Femur (tissue), 1 donor: ENCODE measurements around the gene C10orf88.
"Not testable (repeated sequence)": the region's sequence is repeated elsewhere in the genome, so short reads cannot be mapped to it uniquely, and the experiment has no call there.

Source experiments
- DNase-seq: peaks from one replicate; pipeline ENCODE4 v3.0.0-alpha.2; 2017

Gene C10orf88

DNA sequence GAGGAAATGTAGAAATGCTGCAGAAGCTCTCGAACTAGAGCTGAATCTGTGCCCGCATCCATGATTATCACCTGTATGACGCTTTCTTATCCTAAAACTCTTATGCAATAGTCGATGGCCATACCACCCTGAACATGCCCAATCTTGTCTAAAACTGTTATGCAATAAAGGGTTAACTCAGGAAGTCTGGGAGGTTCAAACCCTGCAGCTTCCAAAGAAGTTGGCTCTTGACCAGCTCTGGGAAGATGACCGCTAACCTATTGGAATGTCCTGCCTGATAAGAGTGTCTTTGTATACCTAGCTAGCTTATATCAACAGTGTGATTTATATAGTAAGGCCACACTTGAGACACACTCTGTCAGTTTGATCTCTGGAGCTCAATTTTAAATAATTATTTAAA, 3.4 kb upstream of the C10orf88 start:
- no peak for DNase-seq

DNA sequence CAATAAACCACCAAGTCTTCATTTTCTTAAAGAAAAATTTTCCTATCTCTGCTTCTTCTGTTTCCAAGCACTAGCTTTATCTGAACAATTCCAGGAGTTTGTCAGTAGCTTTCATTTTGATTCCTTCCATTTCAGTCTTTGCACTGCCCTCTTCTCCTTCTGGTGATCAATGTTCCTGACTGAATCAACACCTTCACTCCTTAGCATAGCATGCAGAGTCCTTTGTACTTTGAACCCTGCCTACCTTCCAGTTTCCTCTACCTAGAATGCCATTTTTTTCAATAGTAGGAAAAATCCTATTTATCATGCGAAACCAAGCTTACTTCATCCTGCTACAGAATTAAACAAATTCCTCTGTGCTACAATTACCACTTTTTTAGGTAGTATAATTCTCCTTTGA, 1.9 kb upstream of the C10orf88 start:
- no peak for DNase-seq

DNA sequence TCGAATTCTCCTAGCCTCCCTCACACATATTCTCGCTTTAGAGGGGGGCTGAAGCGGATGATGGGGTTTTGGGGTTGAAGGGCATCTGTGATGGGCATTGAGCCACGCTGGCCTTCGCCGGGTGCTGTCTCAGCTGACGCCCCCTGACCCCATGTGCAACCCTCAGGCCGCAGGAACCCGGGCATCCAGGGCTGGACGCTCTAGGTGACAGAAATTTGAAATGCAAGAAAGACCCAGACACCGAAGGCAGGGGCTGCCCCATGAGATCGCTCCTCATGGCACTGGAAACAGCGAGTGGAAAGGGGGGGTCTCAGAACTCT, 664 bp upstream of the C10orf88 start:
- DNase-seq: no peak

DNA sequence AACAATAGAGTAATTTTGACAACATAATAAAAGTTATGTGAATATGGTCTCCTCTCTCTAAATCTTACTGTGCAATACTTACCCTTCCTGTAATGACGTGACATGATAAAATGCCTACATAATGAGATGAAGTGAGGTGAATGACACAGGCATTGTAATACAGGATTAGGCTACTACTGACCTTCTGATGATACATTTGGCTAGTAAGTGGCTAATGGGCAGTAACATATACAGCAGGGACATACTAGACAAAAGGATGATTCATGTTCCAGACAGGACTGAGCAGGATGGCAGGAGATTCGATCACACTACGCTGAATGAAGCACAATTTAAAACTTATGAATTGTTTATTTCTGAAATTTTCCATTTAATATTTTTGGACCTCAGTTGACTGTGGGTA, 4.7 kb downstream of the C10orf88 start:
- no peak for DNase-seq

DNA sequence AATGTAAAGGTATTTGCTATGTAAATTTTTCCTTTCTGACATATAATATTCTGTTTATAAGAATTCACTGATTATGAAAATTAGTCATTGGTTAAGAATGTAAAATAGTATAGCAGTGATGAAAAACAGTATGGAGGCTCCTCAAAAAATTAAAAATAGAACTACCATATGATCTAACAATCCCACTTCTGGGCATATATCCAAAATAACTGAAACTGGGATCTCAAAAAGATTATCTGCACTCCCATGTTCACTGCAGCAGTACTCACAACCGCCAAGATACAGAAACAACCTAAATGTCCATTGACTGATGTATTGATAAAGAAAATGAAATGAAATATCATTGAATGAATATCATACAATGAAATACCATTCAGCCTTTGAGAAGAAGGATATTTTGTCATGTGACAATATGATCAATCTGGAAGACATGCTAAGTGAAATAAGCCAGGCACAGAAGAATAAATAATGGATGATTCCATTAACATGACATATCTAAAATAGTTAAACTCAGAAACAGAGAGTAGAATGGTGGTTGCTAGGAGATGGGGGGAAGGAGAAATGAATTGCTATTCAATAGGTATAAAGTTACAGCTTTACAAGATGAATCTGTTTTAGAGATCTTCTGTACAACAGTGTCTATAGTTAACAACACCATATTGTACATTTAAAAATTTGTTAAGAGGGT, 14.0 kb downstream of the C10orf88 start:
- DNase-seq: no peak

DNA sequence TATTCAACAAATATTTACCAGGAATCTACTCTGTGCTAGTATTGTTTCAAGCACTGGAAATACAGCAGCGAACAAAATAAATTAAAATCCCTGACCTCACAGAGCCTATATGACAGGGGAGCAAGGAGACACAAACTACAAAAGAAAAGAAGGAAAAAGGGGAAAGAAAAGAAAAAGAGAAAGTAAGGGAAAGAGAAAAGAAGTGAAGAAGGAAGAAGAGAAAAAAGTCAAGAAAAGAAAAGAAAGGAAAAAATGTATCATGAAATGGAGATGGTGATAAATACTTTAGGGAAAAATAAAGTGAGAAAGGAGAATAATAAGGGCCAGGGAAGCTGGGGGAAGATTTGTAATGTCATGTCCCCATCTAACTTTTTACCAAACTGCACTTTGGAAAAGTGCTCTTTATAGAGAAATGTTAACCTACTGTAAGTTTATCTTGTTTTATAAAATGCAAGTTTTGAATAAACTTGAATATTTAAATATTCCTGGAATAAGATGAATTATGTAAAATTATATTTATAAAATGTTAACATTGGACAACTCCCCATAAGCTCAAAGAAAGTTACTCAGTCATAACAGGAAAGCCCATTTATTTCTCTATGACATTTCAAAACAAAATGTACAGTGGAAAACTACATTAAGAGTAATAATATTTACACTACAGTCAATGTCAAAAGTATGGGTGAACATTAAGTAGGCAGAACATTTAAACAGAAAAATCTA, 14.7 kb downstream of the C10orf88 start:
- DNase-seq: no peak

DNA sequence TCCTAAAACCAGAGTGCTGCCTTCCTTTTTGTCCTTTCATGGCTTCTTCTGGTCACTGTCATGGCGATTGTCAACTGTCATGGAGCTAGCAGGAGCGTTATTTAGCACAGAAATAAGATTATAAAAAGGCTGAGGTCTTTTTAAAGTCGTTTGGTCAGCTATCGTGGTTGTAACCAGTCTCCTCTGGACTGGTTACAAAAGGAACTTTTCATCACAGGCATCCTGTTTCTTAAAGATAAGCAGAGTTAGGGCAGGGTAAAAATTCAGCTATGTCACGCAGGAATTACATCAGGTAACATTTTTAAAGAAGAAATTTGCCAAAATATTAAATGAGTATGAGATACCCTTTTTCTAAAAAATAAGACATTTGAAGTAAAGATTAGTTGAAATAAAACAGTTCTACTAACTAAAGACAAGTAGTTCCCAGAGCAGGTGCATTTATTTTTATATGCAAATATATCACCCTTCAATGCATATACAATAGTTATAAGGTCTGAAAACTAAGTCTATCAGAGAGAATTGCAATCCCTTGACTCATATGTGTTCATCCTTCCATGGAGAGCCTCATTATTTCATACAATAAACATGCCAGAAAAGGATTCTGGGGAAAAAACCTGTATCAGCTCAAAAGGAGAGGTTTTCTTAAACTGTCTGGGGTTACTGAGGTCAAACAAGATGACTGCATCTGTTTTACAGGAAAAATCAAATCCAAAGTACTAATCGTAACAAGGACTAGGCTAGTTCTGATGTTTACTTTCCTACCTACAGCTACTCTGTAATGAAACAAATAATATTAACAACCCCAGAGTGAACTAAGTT, 22.7 kb downstream of the C10orf88 start:
- DNase-seq: no peak

DNA sequence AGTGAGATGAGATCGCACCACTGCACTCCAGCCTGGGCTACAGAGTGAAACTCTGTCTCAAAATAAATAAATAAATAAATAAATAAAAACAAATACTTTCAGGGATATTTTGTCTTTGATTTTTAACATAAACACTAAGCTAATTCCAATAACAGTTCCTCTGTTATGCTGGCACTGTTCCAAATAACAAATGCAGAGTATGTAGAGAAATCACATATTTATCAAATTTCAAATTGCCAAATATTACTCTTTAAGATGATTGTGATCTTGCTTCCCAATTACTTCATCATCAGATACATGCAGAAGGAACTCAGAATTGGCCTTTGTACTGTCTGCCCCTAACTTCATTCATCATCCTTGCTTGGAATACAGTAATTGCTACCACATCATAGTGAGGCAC, 23.9 kb downstream of the C10orf88 start:
- DNase-seq: no peak

DNA sequence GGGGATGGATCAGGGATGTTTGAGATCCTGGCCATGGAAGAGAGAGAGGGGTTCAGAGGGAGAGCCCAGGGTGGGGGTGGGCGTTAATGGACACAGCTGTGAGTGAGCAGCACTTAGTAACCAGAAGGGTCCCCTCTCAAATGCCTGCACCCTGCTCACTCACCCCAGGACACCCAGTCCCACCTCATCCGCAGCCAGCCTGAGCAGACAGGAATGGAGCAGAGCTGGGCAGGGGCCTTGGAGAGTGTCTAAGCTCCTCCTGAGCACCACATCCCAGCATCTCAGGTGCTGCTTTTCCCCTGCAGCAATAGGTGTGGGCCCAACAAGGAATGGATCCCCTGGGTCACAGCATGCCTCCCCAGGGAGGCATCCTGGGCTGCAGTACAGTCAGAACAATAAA, 38.3 kb downstream of the C10orf88 start:
- no peak for DNase-seq

DNA sequence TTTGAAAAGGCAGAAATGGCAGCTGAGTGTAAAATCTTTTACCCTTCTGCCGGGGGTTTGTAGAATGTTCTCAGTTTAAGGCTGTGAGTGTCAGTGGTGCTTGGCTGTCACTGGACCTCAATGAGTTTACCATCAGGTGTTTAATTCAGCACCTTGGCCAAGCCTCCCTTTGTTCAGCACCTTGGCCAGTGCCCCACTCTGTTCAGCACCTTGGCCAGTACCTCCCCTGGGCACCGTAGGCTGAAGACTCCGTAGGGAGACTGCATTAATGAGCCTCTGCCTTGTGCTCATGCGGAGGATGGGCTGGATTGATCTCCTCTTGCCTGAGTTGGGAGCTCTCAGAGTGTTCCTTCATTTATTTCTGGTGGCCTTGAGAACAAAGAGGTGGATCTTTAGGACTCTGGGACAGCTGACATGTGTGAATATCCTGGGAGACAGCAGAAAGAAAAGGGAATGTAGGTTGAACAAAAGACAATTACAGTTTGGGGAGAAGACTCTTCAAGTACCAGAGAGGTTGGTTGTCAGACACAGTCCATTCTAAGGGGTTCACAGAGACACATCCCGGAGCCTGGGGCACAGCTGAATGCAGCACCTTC, 42.0 kb downstream of the C10orf88 start:
- DNase-seq: peak; percentile 50

DNA sequence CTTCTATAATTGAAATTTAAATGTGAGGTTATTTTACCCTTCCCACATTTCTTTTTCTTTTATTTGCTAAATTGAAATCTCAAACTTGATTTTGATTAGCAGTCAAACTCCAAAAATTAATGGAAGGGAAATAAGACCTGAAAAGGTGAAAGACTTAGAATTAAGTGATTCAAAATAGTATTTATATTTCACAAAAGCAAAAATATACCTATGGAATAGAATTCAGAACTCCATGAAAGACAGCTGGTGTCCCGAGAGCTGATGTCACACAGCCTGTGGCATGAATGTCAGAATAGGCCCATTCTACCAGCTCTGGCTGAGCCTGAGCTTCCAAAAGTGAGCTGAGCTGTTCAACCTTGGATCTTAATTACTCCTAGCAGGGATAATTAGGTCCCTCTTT, 43.7 kb downstream of the C10orf88 start, which contains the start of gene FAM24A:
TSS of gene FAM24A (plus strand) at position 301 of the 400 bp plus-strand sequence. CDS start 1,025 bp downstream, outside the sequence.
- no peak for DNase-seq

DNA sequence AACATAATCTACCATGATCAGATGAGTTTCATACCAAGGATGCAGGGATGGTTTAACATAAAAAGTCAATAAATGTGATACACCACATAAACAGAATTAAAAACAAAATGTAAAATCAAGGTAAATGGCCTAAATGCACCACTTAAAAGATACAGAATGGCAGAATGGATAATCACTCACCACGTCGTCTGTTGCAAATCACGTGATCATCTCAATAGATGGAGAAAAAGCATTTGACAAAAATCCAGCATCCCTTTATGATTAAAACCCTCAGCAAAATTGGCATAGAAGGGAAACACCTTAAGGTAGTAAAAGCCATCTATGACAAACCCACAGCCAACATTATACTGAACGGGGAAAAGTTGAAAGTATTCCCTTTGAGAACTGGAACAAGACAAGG, 50.2 kb downstream of the C10orf88 start:
- DNase-seq: not testable (repeated sequence)

DNA sequence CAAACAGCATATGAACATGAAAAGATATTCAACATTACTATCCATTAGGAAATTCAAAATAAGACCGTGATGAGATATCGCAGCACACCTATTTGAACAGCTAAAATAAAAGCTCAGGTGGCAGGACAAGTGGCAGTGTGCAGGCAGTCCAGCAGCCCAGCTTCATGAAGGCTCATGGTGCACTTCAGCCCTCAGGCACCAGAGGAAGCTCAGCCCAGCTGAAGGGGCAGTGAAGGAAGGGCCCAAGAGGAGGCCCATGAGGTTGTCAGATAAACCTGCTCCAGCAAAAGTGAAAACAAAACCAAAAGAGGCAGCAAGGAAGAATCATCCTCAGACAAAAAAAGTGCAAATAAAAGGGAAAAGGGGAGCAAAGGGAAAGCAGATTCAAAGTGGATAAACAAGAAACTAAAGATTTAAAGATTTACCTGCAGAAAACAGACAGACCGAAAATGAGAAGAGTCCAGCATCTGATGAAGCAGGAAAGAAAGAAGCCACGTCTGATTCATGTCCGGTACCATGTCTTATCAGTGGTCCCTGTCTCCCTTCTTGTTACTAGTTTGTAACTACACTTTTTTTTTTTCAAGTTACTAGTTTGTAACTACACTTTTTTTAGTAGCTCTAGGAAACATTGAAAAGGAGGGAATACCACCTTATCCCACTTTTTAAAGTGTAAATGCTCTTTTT, 59.6 kb downstream of the C10orf88 start:
- DNase-seq: no peak

DNA sequence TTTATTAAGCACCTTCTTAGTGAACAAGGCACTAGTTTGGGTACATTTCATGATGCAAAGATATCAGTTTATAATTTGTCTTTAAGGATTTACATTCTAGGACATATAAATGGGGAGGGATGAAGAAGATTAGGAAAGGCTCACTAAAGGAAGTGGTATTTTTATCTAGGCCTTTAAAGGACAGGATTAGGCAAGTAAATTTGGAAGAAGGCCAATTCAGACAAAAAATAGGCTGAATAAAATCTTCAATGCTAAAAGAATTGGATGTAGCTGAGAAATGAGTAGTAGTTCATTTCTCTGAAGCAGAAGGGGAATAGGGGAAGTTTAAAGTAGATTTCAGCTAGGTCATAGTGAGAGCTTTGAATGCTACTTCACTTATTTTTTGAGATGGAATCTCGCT, 69.9 kb downstream of the C10orf88 start:
- no peak for DNase-seq

DNA sequence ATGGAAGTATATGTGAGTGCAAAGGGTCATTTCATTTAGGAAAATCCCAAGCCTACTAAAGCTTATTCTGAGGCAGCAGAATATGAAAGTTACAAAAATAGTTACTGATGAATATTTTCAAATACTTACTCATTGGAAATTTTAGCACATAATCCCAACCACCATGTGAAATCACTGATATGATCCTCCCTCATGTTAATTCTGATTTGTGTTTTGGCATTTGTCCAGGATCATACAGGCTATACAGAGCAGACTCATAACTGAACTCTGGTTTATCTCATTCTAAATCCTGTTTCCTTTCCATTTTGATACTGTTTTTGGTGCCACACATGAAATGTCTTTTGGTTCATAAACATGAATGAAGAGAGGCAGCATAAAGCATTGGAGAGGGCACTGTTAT, 71.3 kb downstream of the C10orf88 start:
- DNase-seq: no peak
